HepG2 (cell line): ENCODE measurements around the gene SPATA33. TPM values are rescaled to one million over a fixed set of nuclear protein-coding genes. Genes with fewer than 3 reads are reported as not detected.

Source experiments
- ARNT ChIP-seq: fragments of 450-650 bp; IDR thresholded peaks from 2 replicates; pipeline ENCODE4 v1.6.1; 2017
- CCAR2 ChIP-seq: fragments of 200-400 bp; formaldehyde crosslinking; optimal IDR thresholded peaks from 2 replicates; pipeline ENCODE3; 2018; ENCODE audit warnings: low read depth, mild to moderate bottlenecking, low read length, moderate library complexity
- E2F2 ChIP-seq: sonication (generic); formaldehyde crosslinking; IDR thresholded peaks from 2 replicates; pipeline ENCODE4 v1.4.0; 2020; ENCODE audit warnings: missing genetic modification reagents, borderline replicate concordance
- FOXC1 ChIP-seq: sonication (generic); formaldehyde crosslinking; IDR thresholded peaks from 2 replicates; pipeline ENCODE4 v1.8.0; 2022; ENCODE audit warnings: mild to moderate bottlenecking, missing genetic modification reagents, borderline replicate concordance
- FOXM1 ChIP-seq: sonication (generic); formaldehyde crosslinking; IDR thresholded peaks from 2 replicates; pipeline ENCODE4 v1.5.0; 2020; ENCODE audit warnings: missing genetic modification reagents
- GLMP ChIP-seq: sonication (generic); formaldehyde crosslinking; IDR thresholded peaks from 2 replicates; pipeline ENCODE4 v1.9.0; 2021; ENCODE audit warnings: missing genetic modification reagents, mild to moderate bottlenecking, borderline replicate concordance
- IKZF4 ChIP-seq: sonication (generic); formaldehyde crosslinking; IDR thresholded peaks from 2 replicates; pipeline ENCODE4 v1.5.1; 2020; ENCODE audit warnings: borderline replicate concordance, mild to moderate bottlenecking, low read depth, missing genetic modification reagents; ENCODE audit errors: not compliant biosample characterization
- MAFG ChIP-seq: sonication (generic); formaldehyde crosslinking; IDR thresholded peaks from 2 replicates; pipeline ENCODE4 v1.5.1; 2020; ENCODE audit warnings: mild to moderate bottlenecking, missing genetic modification reagents
- NPAS2 ChIP-seq: sonication (generic); formaldehyde crosslinking; IDR thresholded peaks from 2 replicates; pipeline ENCODE4 v1.8.0; 2022; ENCODE audit warnings: mild to moderate bottlenecking, missing genetic modification reagents, borderline replicate concordance
- PCBP1 ChIP-seq: fragments of 200-400 bp; formaldehyde crosslinking; IDR thresholded peaks from 2 replicates; pipeline ENCODE4 v1.6.1; 2017; ENCODE audit warnings: mild to moderate bottlenecking, low read depth, low read length, borderline replicate concordance
- REXO4 ChIP-seq: sonication (generic); formaldehyde crosslinking; IDR thresholded peaks from 2 replicates; pipeline ENCODE4 v1.8.0; 2022; ENCODE audit warnings: missing genetic modification reagents, mild to moderate bottlenecking, borderline replicate concordance
- SIX4 ChIP-seq: sonication (generic); formaldehyde crosslinking; IDR thresholded peaks from 2 replicates; pipeline ENCODE4 v1.4.0; 2020; ENCODE audit warnings: missing genetic modification reagents
- SP5 ChIP-seq: IDR thresholded peaks from 2 replicates; pipeline ENCODE4 v1.6.1; 2016; ENCODE audit warnings: low read depth, borderline replicate concordance
- ZBTB7B ChIP-seq: sonication (generic); formaldehyde crosslinking; IDR thresholded peaks from 2 replicates; pipeline ENCODE4 v1.4.0; 2020; ENCODE audit warnings: missing genetic modification reagents
- ZFP82 ChIP-seq: sonication (generic); formaldehyde crosslinking; IDR thresholded peaks from 2 replicates; pipeline ENCODE4 v1.5.1; 2020; ENCODE audit warnings: mild to moderate bottlenecking, missing genetic modification reagents, borderline replicate concordance
- ZHX2 ChIP-seq, 2 experiments: sonication (generic) in 1 of 2; formaldehyde crosslinking in 1 of 2; IDR thresholded peaks; 2 replicates each; pipeline versions ENCODE4 v1.6.1 to v1.9.0; 2014 to 2022; ENCODE audit warnings: antibody characterized with exemption in 1 of 2, borderline replicate concordance in 1 of 2, inconsistent platforms in 1 of 2, low read depth in 1 of 2, missing genetic modification reagents in 1 of 2
- ZNF326 ChIP-seq: sonication (generic); formaldehyde crosslinking; IDR thresholded peaks from 2 replicates; pipeline ENCODE4 v1.4.0; 2020; ENCODE audit warnings: missing genetic modification reagents, borderline replicate concordance
- ZNF329 ChIP-seq: sonication (generic); formaldehyde crosslinking; IDR thresholded peaks from 2 replicates; pipeline ENCODE4 v1.9.0; 2021; ENCODE audit warnings: low read depth, mild to moderate bottlenecking, missing genetic modification reagents
- ZNF496 ChIP-seq: sonication (generic); formaldehyde crosslinking; IDR thresholded peaks from 2 replicates; pipeline ENCODE4 v1.8.1; 2023; ENCODE audit warnings: mild to moderate bottlenecking, moderate library complexity, missing genetic modification reagents; ENCODE audit not compliant: insufficient replicate concordance
- ZNF747 ChIP-seq: sonication (generic); formaldehyde crosslinking; IDR thresholded peaks from 2 replicates; pipeline ENCODE4 v1.8.1; 2023; ENCODE audit warnings: missing genetic modification reagents, mild to moderate bottlenecking, borderline replicate concordance
- polyA plus RNA-seq, 8 experiments: library from polyadenylated mRNA; depleted of rRNA in 3 of 8; stranded (reverse) in 7 of 8; unstranded in 1 of 8; fragments of >200 nt; fragmentation: Illumina TruSeq in 4 of 8; extraction: Trizol in 4 of 8; gene quantifications; 2 replicates each; pipeline versions ENCODE4 v1.2.1 to v1.2.3, GENCODE V29; 2011 to 2016; ENCODE audit warnings: low read depth in 4 of 8, missing spikeins in 1 of 8, mixed read lengths in 1 of 8; ENCODE audit not compliant: insufficient read depth in 1 of 8
- total RNA-seq, 5 experiments: library from RNA; depleted of rRNA; stranded (reverse); fragments of >200 nt; fragmentation: Illumina TruSeq; extraction: Trizol; gene quantifications; 2 replicates each; pipeline ENCODE4 v1.2.3, GENCODE V29; 2016; ENCODE audit warnings: low read depth in 1 of 5

The SPATA33 gene
- total and polyA plus RNA-seq, 2 of the 13 experiments (the other 11 are each of a cell fraction or from before 2014, with no cell fraction given), result 5.7 to 11.0 TPM

- TF ChIP-seq ZHX2 (IDR thresholded peaks at IDR 0.05; ENCODE audit: low read depth), result no peak
- no peak for TF ChIP-seq ZHX2 (CRISPR knock-in tag; IDR thresholded peaks at IDR 0.05; ENCODE audit: borderline replicate concordance)
- TF ChIP-seq ZBTB7B (CRISPR knock-in tag), result no peak
- no peak for TF ChIP-seq GLMP
- TF ChIP-seq SIX4 (CRISPR knock-in tag), result no peak
- no peak for TF ChIP-seq PCBP1
- no peak for TF ChIP-seq ZNF326 (CRISPR knock-in tag)
- TF ChIP-seq SP5 (CRISPR knock-in tag), result peak; percentile 52; the same call in 1 of the 2 replicates
- TF ChIP-seq CCAR2, result no peak
- TF ChIP-seq ARNT, result no peak
- peak; percentile 96 for TF ChIP-seq ZFP82
- TF ChIP-seq ZNF329 (CRISPR knock-in tag), result no peak; the same call in 1 of the 2 replicates
- no peak for TF ChIP-seq ZNF496 (CRISPR knock-in tag)
- no peak for TF ChIP-seq FOXM1 (CRISPR knock-in tag)
- no peak for TF ChIP-seq MAFG (CRISPR knock-in tag)
- no peak for TF ChIP-seq NPAS2 (CRISPR knock-in tag)
- TF ChIP-seq E2F2 (CRISPR knock-in tag), result no peak
- TF ChIP-seq ZNF747 (CRISPR knock-in tag), result no peak
- no peak for TF ChIP-seq REXO4
- TF ChIP-seq IKZF4 (CRISPR knock-in tag), result no peak
- TF ChIP-seq FOXC1 (CRISPR knock-in tag), result peak; percentile 83; the same call in 1 of the 2 replicates
Measured at GRCh38 chr16:89701425-89702406, 44.1 kb downstream of the SPATA33 start, which contains the start of gene SPATA2L (continued).
